ENCODE measurements around the gene ACSBG1. TPM values are rescaled to one million over a fixed set of nuclear protein-coding genes. Genes with fewer than 3 reads are reported as not detected.

The ACSBG1 gene
- total and polyA plus RNA-seq, 10 donors: 0.16 to 0.33 (median 0.25) TPM; not detected in 4

GRCh38 chr15:78149068-78149804, 85.1 kb downstream of the ACSBG1 start, which contains the start of gene IDH3A:
TSS of gene IDH3A (plus strand) at chr15:78149362. CDS start at chr15:78149404, 42 bp downstream.
- peaks cover 13 to 61% (median 26%) of the 10 kb centered on the region in 6 donors for H3K4me1 ChIP-seq
- intact Hi-C loops (cut with DNase I; ENCODE audit: low total_unique reads): no loop called here
- no peaks in the 10 kb centered on the region for H3K36me3 ChIP-seq
- H3K27ac ChIP-seq: peak within 1 kb of the TSS; percentile 48 to 94 (median 88)
- 0% methylated on average over 9 to 79 of the region's 79 CpGs for whole genome bisulfite sequencing, 5 donors
- peak within 1 kb of the TSS; percentile 54 to 96 (median 80) for H3K4me3 ChIP-seq
- no peaks in the 10 kb centered on the region for H3K27me3 ChIP-seq (replicated peaks in 1 of 7)
- no peaks in the 10 kb centered on the region for H3K9me3 ChIP-seq
- peak; percentile 100 for DNase-seq
- TF ChIP-seq CTCF (IDR thresholded peaks at IDR 0.05 in 8 of 11, conservative IDR thresholded peaks at IDR 0.05 in 3 of 11) (no peak), POLR2A (IDR thresholded peaks at IDR 0.05) (peak in 1 of 3 donors; percentile 81), POLR2AphosphoS5 (IDR thresholded peaks at IDR 0.05) (peak; percentile 95 to 97 (median 96))

DNA sequence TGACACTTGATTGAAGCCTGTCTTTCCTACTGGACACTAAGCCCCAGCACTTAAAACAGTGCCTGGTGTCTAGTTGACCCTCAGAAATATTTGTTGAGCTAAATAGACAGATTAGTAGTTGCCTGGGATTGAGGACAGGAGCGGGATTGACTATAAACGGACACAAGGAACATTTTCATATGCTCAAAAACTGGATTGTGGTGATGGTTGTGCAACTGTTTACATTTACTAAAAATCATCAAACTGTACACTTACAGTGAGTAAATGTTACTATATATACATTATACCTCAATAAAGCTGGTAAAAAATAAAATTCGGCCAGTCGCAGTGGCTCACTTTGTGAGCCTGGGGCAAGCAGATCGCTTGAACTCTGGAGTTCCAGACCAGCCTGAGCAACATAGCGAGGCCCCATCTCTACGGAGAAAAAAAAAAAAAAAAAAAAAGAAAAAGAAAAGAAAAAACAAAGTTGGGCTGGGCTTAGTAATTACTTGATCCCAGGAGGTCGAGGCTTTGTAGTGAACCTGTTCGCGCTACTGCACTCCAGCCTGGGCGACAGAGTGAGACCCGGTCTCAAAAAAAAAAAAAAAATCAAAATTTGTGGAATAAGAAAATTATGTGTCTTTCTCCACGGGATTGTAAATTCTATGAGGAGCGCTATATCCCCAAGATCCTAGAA, 85.8 kb downstream of the ACSBG1 start:
- Histone ChIP-seq H3K27me3 (replicated peaks in 1 of 7) (no peaks in the 10 kb centered on the region), H3K9me3 (no peaks in the 10 kb centered on the region), H3K36me3 (no peaks in the 10 kb centered on the region), H3K27ac (peak overlapping the region; percentile 31 to 94 (median 88)), H3K4me3 (peak overlapping the region; percentile 54 to 96 (median 80)), H3K4me1 (peaks cover 13 to 55% (median 26%) of the 10 kb centered on the region in 6 donors)
- DNase-seq: no peak
- TF ChIP-seq POLR2A (IDR thresholded peaks at IDR 0.05): no peak
- no peak for TF ChIP-seq POLR2AphosphoS5 (IDR thresholded peaks at IDR 0.05)
- TF ChIP-seq CTCF (IDR thresholded peaks at IDR 0.05 in 8 of 11, conservative IDR thresholded peaks at IDR 0.05 in 3 of 11): no peak
- 17 to 22% (median 19%) methylated on average over 14 of the region's 14 CpGs for WGBS, 5 donors
- intact Hi-C loops (cut with DNase I; ENCODE audit: low total_unique reads): no loop called here

GRCh38 chr15:78147566-78147965, 86.8 kb downstream of the ACSBG1 start:
- no peak for DNase-seq

More at GRCh38 chr15:78147566-78147965, 86.8 kb downstream of the ACSBG1 start:
- Histone ChIP-seq H3K27ac (peak overlapping the region in 1 of 8 donors; percentile 9), H3K27me3 (replicated peaks in 1 of 7) (no peaks in the 10 kb centered on the region), H3K9me3 (no peaks in the 10 kb centered on the region), H3K36me3 (no peaks in the 10 kb centered on the region), H3K4me1 (peaks cover 13 to 45% (median 26%) of the 10 kb centered on the region in 6 donors), H3K4me3 (no peak overlapping the region)
- intact Hi-C loops (cut with DNase I; ENCODE audit: low total_unique reads): no loop called here
- 94 to 97% (median 95%) methylated on average over 6 of the region's 6 CpGs for WGBS, 5 donors
- TF ChIP-seq POLR2A (IDR thresholded peaks at IDR 0.05): no peak
- no peak for TF ChIP-seq CTCF (IDR thresholded peaks at IDR 0.05 in 8 of 11, conservative IDR thresholded peaks at IDR 0.05 in 3 of 11)
- TF ChIP-seq POLR2AphosphoS5 (IDR thresholded peaks at IDR 0.05): no peak

Measured in spleen (tissue), 11 donors.